BJ (cell line): ENCODE measurements around the gene LAMP1. TPM values are rescaled to one million over a fixed set of nuclear protein-coding genes. Genes with fewer than 3 reads are reported as not detected.
"Not testable (repeated sequence)": the region's sequence is repeated elsewhere in the genome, so short reads cannot be mapped to it uniquely, and the experiment has no call there.

Source experiments
- CTCF ChIA-PET: fragments of 350-600 bp; formaldehyde crosslinking; extraction: SDS; loops from one replicate; lab custom pipeline; 2021; ENCODE audit warnings: antibody characterized with exemption, inconsistent platforms; lab: Yijun Ruan, JAX
- POLR2A ChIA-PET: fragments of 300-600 bp; sonication (Branson Sonifier 250); formaldehyde crosslinking; extraction: SDS; loops from one replicate; lab custom pipeline; 2021; ENCODE audit warnings: antibody characterized with exemption; lab: Charles Lee
- DNase-seq: peaks from one replicate; pipeline ENCODE4 v3.0.0-alpha.2; 2011; ENCODE audit warnings: low read depth
- H3K27me3 ChIP-seq: 2 replicates; pipeline ENCODE4 v1.6.0; 2011; ENCODE audit warnings: low read length; ENCODE audit not compliant: control insufficient read depth, insufficient read depth
- H3K36me3 ChIP-seq: 2 replicates; pipeline ENCODE4 v1.5.1; 2011; ENCODE audit warnings: low read length; ENCODE audit not compliant: control insufficient read depth, insufficient read depth
- H3K4me3 ChIP-seq: 2 replicates; pipeline ENCODE4 v1.5.1; 2011; ENCODE audit warnings: low read depth, mild to moderate bottlenecking, control low read depth, low read length
- polyA plus RNA-seq: library from polyadenylated mRNA; depleted of rRNA; stranded (reverse); fragments of >200 nt; gene quantifications from 2 replicates; pipeline ENCODE4 v1.2.3, GENCODE V29; 2011
- TF ChIP-seq, protein P1 (sequence below): IDR thresholded peaks from 2 replicates; pipeline ENCODE4 v1.5.1; 2011; ENCODE audit warnings: low read depth, mild to moderate bottlenecking, control low read depth, inconsistent platforms, low read length, moderate library complexity; ENCODE audit not compliant: insufficient read depth

Gene LAMP1
- polyA plus RNA-seq, 1 experiment: 274 TPM

DNA sequence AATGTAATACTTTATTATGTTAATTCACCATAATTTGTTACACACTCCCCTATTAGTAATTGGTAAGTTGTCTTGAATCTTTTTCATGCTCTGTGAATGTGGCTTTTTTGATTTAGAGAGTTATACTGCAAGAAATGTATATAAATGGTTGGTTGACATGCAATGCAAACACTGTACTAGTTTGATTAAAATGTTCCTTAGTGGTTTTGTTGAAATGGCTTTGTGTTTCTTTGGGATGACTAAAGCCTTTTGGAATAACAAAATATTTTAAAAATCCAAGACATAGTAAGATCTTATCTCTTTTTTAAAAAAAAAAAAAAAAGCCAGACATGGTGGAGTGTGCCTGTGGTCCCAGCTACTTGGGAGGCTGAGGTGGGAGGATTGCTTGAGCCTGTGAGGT, 10.5 kb downstream of the LAMP1 start:
- ChIA-PET CTCF (no interaction called here), POLR2A (no interaction called here)
- Histone ChIP-seq H3K4me3 (no peak overlapping the region), H3K36me3 (peaks cover 10% of the 10 kb centered on the region), H3K27me3 (no peaks in the 10 kb centered on the region)
- TF ChIP-seq, protein P1, sequence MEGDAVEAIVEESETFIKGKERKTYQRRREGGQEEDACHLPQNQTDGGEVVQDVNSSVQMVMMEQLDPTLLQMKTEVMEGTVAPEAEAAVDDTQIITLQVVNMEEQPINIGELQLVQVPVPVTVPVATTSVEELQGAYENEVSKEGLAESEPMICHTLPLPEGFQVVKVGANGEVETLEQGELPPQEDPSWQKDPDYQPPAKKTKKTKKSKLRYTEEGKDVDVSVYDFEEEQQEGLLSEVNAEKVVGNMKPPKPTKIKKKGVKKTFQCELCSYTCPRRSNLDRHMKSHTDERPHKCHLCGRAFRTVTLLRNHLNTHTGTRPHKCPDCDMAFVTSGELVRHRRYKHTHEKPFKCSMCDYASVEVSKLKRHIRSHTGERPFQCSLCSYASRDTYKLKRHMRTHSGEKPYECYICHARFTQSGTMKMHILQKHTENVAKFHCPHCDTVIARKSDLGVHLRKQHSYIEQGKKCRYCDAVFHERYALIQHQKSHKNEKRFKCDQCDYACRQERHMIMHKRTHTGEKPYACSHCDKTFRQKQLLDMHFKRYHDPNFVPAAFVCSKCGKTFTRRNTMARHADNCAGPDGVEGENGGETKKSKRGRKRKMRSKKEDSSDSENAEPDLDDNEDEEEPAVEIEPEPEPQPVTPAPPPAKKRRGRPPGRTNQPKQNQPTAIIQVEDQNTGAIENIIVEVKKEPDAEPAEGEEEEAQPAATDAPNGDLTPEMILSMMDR: no peak
- DNase-seq: no peak

DNA sequence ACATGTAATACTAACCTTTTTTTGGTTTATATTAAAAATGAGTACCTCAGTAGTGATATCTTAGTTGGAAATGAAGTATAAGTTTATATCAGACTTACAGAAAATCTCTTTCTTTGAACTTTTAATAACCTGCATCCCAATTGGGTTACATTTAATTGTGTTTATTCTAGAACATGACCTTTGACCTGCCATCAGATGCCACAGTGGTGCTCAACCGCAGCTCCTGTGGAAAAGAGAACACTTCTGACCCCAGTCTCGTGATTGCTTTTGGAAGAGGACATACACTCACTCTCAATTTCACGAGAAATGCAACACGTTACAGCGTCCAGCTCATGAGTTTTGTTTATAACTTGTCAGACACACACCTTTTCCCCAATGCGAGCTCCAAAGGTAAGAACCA, 12.4 kb downstream of the LAMP1 start:
- DNase-seq: no peak
- no peak overlapping the region for H3K4me3 ChIP-seq
- POLR2A ChIA-PET: no interaction called here
- peaks cover 11% of the 10 kb centered on the region for H3K36me3 ChIP-seq
- CTCF ChIA-PET: no interaction called here
- no peaks in the 10 kb centered on the region for H3K27me3 ChIP-seq
- TF ChIP-seq, protein P1: no peak

DNA sequence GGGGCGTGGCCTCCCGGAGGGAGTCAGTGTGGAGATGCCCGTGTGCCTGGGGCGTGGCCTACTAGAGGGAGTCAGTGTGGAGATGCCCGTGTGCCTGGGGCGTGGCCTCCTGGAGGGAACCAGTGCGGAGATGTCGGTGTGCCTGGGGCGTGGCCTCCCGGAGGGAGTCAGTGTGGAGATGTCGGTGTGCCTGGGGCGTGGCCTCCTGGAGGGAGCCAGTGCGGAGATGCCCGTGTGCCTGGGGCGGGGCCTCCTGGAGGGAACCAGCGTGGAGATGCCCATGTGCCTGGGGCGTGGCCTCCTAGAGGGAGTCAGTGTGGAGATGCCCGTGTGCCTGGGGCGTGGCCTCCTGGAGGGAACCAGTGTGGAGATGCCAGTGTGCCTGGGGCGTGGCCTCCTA, 17.1 kb downstream of the LAMP1 start:
- POLR2A ChIA-PET, H3K4me3 ChIP-seq, H3K36me3 ChIP-seq, CTCF ChIA-PET, DNase-seq, H3K27me3 ChIP-seq: not testable (repeated sequence)

DNA sequence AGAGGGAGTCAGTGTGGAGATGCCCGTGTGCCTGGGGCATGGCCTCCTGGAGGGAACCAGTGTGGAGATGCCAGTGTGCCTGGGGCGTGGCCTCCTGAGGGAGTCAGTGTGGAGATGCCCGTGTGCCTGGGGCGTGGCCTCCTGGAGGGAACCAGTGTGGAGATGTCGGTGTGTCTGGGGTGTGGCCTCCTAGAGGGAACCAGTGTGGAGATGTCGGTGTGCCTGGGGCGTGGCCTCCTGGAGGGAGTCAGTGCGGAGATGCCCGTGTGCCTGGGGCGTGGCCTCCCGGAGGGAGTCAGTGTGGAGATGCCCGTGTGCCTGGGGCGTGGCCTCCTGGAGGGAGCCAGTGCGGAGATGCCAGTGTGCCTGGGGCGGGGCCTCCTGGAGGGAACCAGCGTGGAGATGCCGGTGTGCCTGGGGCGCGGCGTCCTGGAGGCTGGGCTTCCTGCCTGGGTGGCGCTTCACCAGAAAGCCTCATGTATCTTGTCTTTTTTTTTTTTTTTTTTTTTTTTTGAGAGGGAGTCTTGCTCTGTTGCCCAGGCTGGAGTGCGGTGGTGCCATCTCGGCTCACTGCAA, 17.9 kb downstream of the LAMP1 start:
- H3K36me3 ChIP-seq: peaks cover 12% of the 10 kb centered on the region
- POLR2A ChIA-PET, DNase-seq, H3K4me3 ChIP-seq, H3K27me3 ChIP-seq, CTCF ChIA-PET: not testable (repeated sequence)

DNA sequence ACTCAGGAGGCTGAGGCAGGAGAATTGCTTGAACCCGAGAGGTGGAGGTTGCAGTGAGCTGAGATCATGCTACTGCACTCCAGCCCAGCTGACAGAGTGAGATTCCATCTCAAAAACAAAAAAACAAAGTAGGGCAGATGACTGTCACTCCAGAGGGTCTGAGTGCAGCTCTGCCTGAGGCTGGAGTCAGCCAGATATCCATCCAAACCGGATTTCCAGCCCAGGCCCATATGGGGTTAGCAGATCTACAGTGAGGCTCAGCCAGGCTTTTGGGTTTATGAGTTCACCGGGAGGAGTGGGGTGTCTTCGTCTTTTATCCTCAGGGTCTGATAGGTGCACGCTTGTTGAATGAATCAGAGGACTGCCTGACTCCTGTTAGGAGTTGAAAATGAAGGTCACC, 19.0 kb downstream of the LAMP1 start:
- TF ChIP-seq, protein P1: no peak
- ChIA-PET CTCF (no interaction called here), POLR2A (no interaction called here)
- DNase-seq: no peak
- Histone ChIP-seq H3K27me3 (no peaks in the 10 kb centered on the region), H3K4me3 (no peak overlapping the region), H3K36me3 (peaks cover 16% of the 10 kb centered on the region)

DNA sequence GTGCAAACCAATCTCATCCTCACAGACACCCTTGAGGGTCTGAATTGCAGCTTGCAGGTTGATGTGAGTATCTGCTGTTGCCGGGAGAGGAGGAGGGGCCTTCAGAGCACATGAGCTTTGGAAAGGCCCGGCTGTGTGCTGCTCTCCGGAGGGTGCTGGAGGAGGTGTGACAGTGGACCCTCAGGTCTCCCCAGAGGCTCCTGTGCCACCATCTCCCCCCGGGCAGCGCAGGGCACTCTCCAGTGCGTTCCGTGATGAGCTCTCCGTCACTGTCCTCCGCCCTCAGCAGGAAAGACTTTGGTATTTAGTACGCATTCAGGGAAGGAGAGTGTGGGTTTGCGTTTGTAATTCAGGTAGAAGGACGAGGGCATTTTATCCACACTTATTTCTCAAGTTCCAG, 20.0 kb downstream of the LAMP1 start:
- no peak for DNase-seq
- Histone ChIP-seq H3K36me3 (peaks cover 23% of the 10 kb centered on the region), H3K4me3 (no peak overlapping the region), H3K27me3 (no peaks in the 10 kb centered on the region)
- ChIA-PET POLR2A (no interaction called here), CTCF (no interaction called here)
- TF ChIP-seq, protein P1: no peak
